ENCODE measurements around the gene CAMTA1.

DNA sequence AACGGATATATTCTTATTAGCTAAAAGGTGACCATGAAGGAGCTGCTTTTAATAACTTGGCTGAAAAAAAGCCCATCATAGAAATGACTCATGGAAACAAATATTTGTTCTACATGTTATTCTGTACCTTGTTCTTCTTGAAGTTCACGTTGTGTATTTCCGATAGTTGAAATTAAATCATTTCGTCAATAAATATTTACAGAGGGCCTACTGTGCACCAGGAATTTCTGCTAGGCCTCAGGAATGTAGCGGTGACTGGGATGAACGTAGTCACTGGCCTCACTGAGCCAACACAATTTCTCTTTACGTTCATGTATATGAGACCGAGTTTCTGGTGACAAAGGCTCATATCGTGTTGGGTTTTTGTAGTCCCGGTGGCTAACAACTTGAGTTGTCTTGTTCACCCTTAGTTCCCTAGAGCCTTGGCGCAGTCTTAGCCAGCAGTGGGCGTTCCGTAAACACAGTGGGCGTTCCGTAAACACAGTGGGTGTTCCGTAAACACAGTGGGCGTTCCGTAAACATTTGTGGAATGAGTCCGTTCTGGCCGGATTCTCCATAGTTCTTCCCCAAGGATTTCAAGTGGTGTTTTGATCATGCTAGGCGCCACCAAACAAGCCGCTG lies 932.6 kb downstream of the CAMTA1 start:
- TF ChIP-seq, protein P1, sequence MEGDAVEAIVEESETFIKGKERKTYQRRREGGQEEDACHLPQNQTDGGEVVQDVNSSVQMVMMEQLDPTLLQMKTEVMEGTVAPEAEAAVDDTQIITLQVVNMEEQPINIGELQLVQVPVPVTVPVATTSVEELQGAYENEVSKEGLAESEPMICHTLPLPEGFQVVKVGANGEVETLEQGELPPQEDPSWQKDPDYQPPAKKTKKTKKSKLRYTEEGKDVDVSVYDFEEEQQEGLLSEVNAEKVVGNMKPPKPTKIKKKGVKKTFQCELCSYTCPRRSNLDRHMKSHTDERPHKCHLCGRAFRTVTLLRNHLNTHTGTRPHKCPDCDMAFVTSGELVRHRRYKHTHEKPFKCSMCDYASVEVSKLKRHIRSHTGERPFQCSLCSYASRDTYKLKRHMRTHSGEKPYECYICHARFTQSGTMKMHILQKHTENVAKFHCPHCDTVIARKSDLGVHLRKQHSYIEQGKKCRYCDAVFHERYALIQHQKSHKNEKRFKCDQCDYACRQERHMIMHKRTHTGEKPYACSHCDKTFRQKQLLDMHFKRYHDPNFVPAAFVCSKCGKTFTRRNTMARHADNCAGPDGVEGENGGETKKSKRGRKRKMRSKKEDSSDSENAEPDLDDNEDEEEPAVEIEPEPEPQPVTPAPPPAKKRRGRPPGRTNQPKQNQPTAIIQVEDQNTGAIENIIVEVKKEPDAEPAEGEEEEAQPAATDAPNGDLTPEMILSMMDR (IDR thresholded peaks at IDR 0.05), result no peak
- TF ChIP-seq EP300 (IDR thresholded peaks at IDR 0.05) (no peak), POLR2AphosphoS5 (IDR thresholded peaks at IDR 0.05) (no peak)

All from stomach (tissue), 4 donors.